ENCODE results near the gene AAGAB.

Gene AAGAB

DNA sequence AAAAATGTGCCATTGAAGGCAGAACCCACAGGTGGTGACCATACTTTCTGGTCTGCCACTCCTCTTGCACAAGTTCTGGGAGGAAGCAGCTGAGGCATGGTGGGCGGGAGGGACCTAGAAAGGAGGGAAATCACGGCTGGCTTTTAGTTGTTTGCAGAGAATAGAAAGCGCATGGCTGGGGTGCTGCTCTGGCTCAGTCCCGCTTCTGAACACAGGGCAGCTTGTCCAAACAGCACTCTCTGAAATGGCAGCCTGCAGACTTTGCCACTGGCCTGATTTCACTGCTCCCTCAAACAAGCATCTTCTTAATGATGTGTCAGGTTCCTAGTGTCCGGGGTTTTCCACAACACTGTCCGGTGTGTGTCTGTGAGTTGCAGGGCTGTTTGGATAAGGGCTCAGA is 76.7 kb downstream of the AAGAB start:
- H3K4me1 ChIP-seq (ENCODE audit: insufficient read depth, low read length), result peaks cover 20% of the 10 kb centered on the region
- peaks cover 17% of the 10 kb centered on the region for H3K36me3 ChIP-seq (ENCODE audit: insufficient read depth, low read length)
- no peak overlapping the region for H3K4me3 ChIP-seq (ENCODE audit: low read length)
- no peak overlapping the region for H3K27ac ChIP-seq (ENCODE audit: low read depth, low read length)
- WGBS, result 91% methylated on average over 6 of the region's 6 CpGs
- no peaks in the 10 kb centered on the region for H3K27me3 ChIP-seq (ENCODE audit: insufficient read depth, low read length)
- no peak overlapping the region for H3K9ac ChIP-seq (ENCODE audit: low read depth, low read length)
- no peaks in the 10 kb centered on the region for H3K9me3 ChIP-seq (ENCODE audit: insufficient read depth, low read depth, low read length)

DNA sequence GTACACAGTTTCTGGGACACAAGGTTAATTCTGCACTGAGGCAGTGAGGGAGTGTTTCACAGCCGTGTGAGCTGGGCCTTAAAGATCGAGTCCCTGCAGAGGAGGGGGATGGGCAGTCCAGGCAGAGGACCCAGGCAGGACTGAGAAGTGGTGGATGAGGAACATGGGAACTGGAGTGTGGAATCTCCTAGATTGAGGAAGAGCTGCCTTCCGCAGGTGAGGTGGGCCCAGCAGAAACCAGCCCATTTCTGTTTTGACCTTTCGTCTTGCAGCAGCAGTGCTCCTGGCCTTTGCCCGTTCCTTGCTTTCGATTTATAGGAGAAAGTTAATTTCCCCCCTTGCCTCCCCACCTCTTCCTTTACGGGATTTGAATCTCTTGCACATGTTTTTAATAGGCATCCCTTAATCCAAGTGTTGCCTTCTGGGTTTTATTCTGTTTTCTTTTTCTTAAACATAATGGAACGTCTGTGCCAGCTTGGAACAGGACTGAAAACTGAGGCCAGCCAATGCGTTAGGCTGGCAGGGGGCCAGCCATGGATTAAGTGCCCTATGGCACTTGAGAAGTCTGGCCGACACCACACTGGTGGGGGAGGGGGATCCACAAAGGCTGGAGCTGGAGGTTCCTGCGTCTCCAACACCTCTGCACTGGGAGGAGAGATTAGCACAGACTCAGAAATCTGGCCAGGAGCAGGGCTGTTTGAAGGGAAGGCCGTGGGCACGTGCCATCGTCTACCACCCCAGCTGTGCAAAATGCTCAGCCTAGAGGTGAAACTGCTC is 78.1 kb downstream of the AAGAB start:
- Histone ChIP-seq H3K27ac (ENCODE audit: low read depth, low read length) (no peak overlapping the region; the same call in 1 of the 2 replicates), H3K27me3 (ENCODE audit: insufficient read depth, low read length) (no peaks in the 10 kb centered on the region), H3K9me3 (ENCODE audit: insufficient read depth, low read depth, low read length) (no peaks in the 10 kb centered on the region), H3K4me1 (ENCODE audit: insufficient read depth, low read length) (peaks cover 20% of the 10 kb centered on the region), H3K4me3 (ENCODE audit: low read length) (no peak overlapping the region), H3K9ac (ENCODE audit: low read depth, low read length) (no peak overlapping the region), H3K36me3 (ENCODE audit: insufficient read depth, low read length) (peaks cover 18% of the 10 kb centered on the region; the same call in 1 of the 2 replicates)
- 71% methylated on average over 14 of the region's 14 CpGs for WGBS

DNA sequence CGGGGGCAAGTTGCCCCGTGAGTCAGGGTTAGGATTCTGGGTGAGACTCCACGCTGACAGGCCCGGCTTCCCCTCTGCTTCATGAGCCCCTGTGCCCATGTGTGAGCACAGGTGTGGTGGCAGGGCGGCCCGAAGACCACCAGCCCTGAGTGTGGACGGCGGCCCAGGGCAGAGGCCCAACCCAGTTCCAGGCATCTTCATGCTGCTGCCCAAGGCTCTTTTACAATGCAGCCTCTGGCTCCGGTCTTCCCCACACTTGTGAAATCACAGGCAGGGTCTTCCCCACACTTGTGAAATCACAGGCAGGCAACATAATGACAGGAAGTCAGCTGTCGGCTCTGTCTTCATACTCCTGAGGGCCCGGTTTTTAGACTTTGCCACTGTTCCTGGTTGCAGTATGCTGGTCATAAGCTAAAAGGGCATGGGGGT is 78.8 kb downstream of the AAGAB start:
- H3K4me1 ChIP-seq (ENCODE audit: insufficient read depth, low read length), result peaks cover 20% of the 10 kb centered on the region

GRCh38 chr15:67174864-67175573 is 79.4 kb downstream of the AAGAB start:
- no peak overlapping the region for H3K27ac ChIP-seq (ENCODE audit: low read depth, low read length)
- no peaks in the 10 kb centered on the region for H3K9me3 ChIP-seq (ENCODE audit: insufficient read depth, low read depth, low read length)
- no peak overlapping the region for H3K4me3 ChIP-seq (ENCODE audit: low read length)
- H3K36me3 ChIP-seq (ENCODE audit: insufficient read depth, low read length), result peaks cover 20% of the 10 kb centered on the region
- H3K27me3 ChIP-seq (ENCODE audit: insufficient read depth, low read length), result no peaks in the 10 kb centered on the region
- no peak overlapping the region for H3K9ac ChIP-seq (ENCODE audit: low read depth, low read length)
- H3K4me1 ChIP-seq (ENCODE audit: insufficient read depth, low read length), result peaks cover 20% of the 10 kb centered on the region
- 71% methylated on average over 9 of the region's 9 CpGs for WGBS

More for the DNA sequence above, 78.8 kb downstream of the AAGAB start:
- peaks cover 20% of the 10 kb centered on the region for H3K36me3 ChIP-seq (ENCODE audit: insufficient read depth, low read length)
- no peaks in the 10 kb centered on the region for H3K9me3 ChIP-seq (ENCODE audit: insufficient read depth, low read depth, low read length)
- no peaks in the 10 kb centered on the region for H3K27me3 ChIP-seq (ENCODE audit: insufficient read depth, low read length)
- H3K4me3 ChIP-seq (ENCODE audit: low read length), result no peak overlapping the region
- no peak overlapping the region; the same call in 1 of the 2 replicates for H3K27ac ChIP-seq (ENCODE audit: low read depth, low read length)
- no peak overlapping the region for H3K9ac ChIP-seq (ENCODE audit: low read depth, low read length)
- 85% methylated on average over 11 of the region's 11 CpGs for WGBS

- no peak overlapping the region for H3K9ac ChIP-seq (ENCODE audit: low read depth, low read length)
- peaks cover 20% of the 10 kb centered on the region for H3K4me1 ChIP-seq (ENCODE audit: insufficient read depth, low read length)
- H3K36me3 ChIP-seq (ENCODE audit: insufficient read depth, low read length), result peaks cover 20% of the 10 kb centered on the region
- no peaks in the 10 kb centered on the region for H3K27me3 ChIP-seq (ENCODE audit: insufficient read depth, low read length)
- WGBS, result 94% methylated on average over 3 of the region's 3 CpGs
- no peak overlapping the region for H3K4me3 ChIP-seq (ENCODE audit: low read length)
- no peaks in the 10 kb centered on the region for H3K9me3 ChIP-seq (ENCODE audit: insufficient read depth, low read depth, low read length)
- H3K27ac ChIP-seq (ENCODE audit: low read depth, low read length), result no peak overlapping the region
These were observed 80.0 kb downstream of the AAGAB start for GRCh38 chr15:67174446-67174845.

DNA sequence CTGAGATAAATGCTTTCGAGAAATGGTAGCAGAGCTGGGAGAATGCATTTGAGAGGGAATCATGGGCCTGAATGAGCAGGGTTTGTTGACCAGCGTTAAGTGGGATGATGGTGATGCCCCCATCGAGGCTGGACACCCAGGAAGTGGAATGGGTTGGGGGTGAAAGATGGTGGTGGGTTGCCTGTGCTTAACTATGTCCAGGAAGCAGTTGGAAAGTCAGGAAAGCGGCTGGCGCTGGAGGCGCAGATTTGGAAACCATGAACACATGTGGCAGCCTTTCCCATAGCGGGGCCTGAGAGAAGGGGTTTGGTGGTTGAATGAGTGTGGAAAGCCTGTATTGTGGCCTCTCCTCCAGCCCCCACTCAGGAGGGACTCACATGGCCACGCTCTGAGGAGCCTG is 80.7 kb downstream of the AAGAB start:
- Histone ChIP-seq H3K4me1 (ENCODE audit: insufficient read depth, low read length) (peaks cover 20% of the 10 kb centered on the region), H3K9me3 (ENCODE audit: insufficient read depth, low read depth, low read length) (no peaks in the 10 kb centered on the region), H3K9ac (ENCODE audit: low read depth, low read length) (no peak overlapping the region), H3K36me3 (ENCODE audit: insufficient read depth, low read length) (peaks cover 18% of the 10 kb centered on the region), H3K4me3 (ENCODE audit: low read length) (no peak overlapping the region), H3K27me3 (ENCODE audit: insufficient read depth, low read length) (no peaks in the 10 kb centered on the region), H3K27ac (ENCODE audit: low read depth, low read length) (no peak overlapping the region)
- WGBS, result 94% methylated on average over 8 of the region's 8 CpGs

DNA sequence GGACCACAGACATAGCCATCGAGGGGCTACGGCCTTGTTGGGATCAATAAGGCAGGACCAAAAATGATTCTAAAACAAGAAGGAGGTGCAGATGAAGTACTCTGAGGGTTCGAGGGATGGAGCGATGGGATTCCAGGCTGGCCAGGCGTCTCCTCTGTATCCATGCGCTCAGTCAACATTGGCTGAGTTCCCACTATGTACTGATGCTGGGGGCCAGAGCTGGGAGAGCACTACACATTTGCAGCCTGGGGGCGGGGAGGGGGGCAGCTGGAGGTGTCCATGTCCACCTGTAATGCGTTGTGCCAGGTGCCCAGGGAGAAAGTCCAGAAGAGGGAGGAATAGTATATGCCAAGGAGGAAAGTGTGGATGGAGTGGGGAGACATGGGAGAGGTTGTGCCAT is 81.5 kb downstream of the AAGAB start:
- H3K36me3 ChIP-seq (ENCODE audit: insufficient read depth, low read length), result peaks cover 23% of the 10 kb centered on the region
- no peak overlapping the region for H3K9ac ChIP-seq (ENCODE audit: low read depth, low read length)
- no peaks in the 10 kb centered on the region for H3K9me3 ChIP-seq (ENCODE audit: insufficient read depth, low read depth, low read length)
- H3K27me3 ChIP-seq (ENCODE audit: insufficient read depth, low read length), result no peaks in the 10 kb centered on the region
- peaks cover 20% of the 10 kb centered on the region for H3K4me1 ChIP-seq (ENCODE audit: insufficient read depth, low read length)
- H3K27ac ChIP-seq (ENCODE audit: low read depth, low read length), result no peak overlapping the region
- H3K4me3 ChIP-seq (ENCODE audit: low read length), result no peak overlapping the region
- 97% methylated on average over 8 of the region's 8 CpGs for whole genome bisulfite sequencing

GRCh38 chr15:67172172-67172571 is 82.3 kb downstream of the AAGAB start:
- Histone ChIP-seq H3K27me3 (ENCODE audit: insufficient read depth, low read length) (no peaks in the 10 kb centered on the region), H3K4me3 (ENCODE audit: low read length) (no peak overlapping the region), H3K36me3 (ENCODE audit: insufficient read depth, low read length) (peaks cover 28% of the 10 kb centered on the region), H3K9ac (ENCODE audit: low read depth, low read length) (no peak overlapping the region), H3K4me1 (ENCODE audit: insufficient read depth, low read length) (peaks cover 20% of the 10 kb centered on the region), H3K27ac (ENCODE audit: low read depth, low read length) (no peak overlapping the region), H3K9me3 (ENCODE audit: insufficient read depth, low read depth, low read length) (no peaks in the 10 kb centered on the region)
- 93% methylated on average over 6 of the region's 6 CpGs for WGBS

DNA sequence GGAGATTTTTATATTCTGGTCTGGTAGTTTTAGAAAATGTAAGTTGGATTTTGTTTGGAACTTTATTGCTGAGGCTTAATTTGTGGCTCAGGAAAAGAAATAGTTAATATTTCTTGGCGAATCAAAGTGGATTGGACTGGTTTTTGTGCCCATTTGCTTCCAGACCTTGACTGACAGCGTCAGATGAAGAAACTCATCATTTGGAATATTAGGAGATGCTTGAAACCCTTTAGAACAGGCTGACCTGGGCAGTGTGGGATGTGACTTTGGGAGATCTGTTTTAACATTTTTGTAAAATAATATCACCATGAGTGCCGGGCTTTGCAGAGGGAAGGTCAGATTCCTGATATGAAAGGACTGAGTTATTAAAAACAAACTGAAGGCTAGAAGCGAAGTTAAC is 83.0 kb downstream of the AAGAB start:
- H3K9me3 ChIP-seq (ENCODE audit: insufficient read depth, low read depth, low read length), result no peaks in the 10 kb centered on the region
- H3K36me3 ChIP-seq (ENCODE audit: insufficient read depth, low read length), result peaks cover 32% of the 10 kb centered on the region
- no peaks in the 10 kb centered on the region for H3K27me3 ChIP-seq (ENCODE audit: insufficient read depth, low read length)
- 96% methylated on average over 4 of the region's 4 CpGs for WGBS
- no peak overlapping the region for H3K4me3 ChIP-seq (ENCODE audit: low read length)
- peaks cover 20% of the 10 kb centered on the region for H3K4me1 ChIP-seq (ENCODE audit: insufficient read depth, low read length)
- no peak overlapping the region for H3K27ac ChIP-seq (ENCODE audit: low read depth, low read length)
- no peak overlapping the region for H3K9ac ChIP-seq (ENCODE audit: low read depth, low read length)

GRCh38 chr15:67170143-67170925 is 84.1 kb downstream of the AAGAB start:
- WGBS, result 95% methylated on average over 12 of the region's 12 CpGs
- H3K36me3 ChIP-seq (ENCODE audit: insufficient read depth, low read length), result peaks cover 28% of the 10 kb centered on the region
- H3K9me3 ChIP-seq (ENCODE audit: insufficient read depth, low read depth, low read length), result no peaks in the 10 kb centered on the region
- H3K27me3 ChIP-seq (ENCODE audit: insufficient read depth, low read length), result no peaks in the 10 kb centered on the region
- peaks cover 19% of the 10 kb centered on the region for H3K4me1 ChIP-seq (ENCODE audit: insufficient read depth, low read length)
- H3K9ac ChIP-seq (ENCODE audit: low read depth, low read length), result no peak overlapping the region
- H3K27ac ChIP-seq (ENCODE audit: low read depth, low read length), result no peak overlapping the region
- H3K4me3 ChIP-seq (ENCODE audit: low read length), result no peak overlapping the region

- H3K27ac ChIP-seq (ENCODE audit: low read depth, low read length), result no peak overlapping the region
- peaks cover 28% of the 10 kb centered on the region for H3K36me3 ChIP-seq (ENCODE audit: insufficient read depth, low read length)
These were observed 85.8 kb downstream of the AAGAB start for GRCh38 chr15:67168694-67169093.

More at GRCh38 chr15:67168694-67169093, 85.8 kb downstream of the AAGAB start:
- 86% methylated on average over 6 of the region's 6 CpGs for WGBS
- Histone ChIP-seq H3K4me1 (ENCODE audit: insufficient read depth, low read length) (peaks cover 26% of the 10 kb centered on the region), H3K4me3 (ENCODE audit: low read length) (no peak overlapping the region), H3K27me3 (ENCODE audit: insufficient read depth, low read length) (no peaks in the 10 kb centered on the region), H3K9ac (ENCODE audit: low read depth, low read length) (no peak overlapping the region), H3K9me3 (ENCODE audit: insufficient read depth, low read depth, low read length) (no peaks in the 10 kb centered on the region)
